IMR-90 (cell line): Measurements from ENCODE around the gene AKAP6. TPM values are rescaled to one million over a fixed set of nuclear protein-coding genes. Genes with fewer than 3 reads are reported as not detected.

Experiments
- ATAC-seq: fragments of 200-7000 bp; cut with Tn5 transposase; 2 replicates; pipeline ENCODE4 v1.9.1; 2020; ENCODE audit warnings: low read depth, mild to moderate bottlenecking, moderate library complexity
- BruUV-seq: library from RNA; stranded (reverse); fragments of 400-500 nt; replicated peaks from 2 replicates; lab custom pipeline; 2021; lab: Mats Ljungman, UMichigan
- CTCF ChIA-PET: fragments of 300-600 bp; formaldehyde crosslinking; extraction: SDS; loops from one replicate; lab custom pipeline; 2021; ENCODE audit warnings: antibody characterized with exemption; lab: Yijun Ruan, JAX
- POLR2A ChIA-PET: fragments of 300-600 bp; sonication (Branson Sonifier 250); formaldehyde crosslinking; loops from one replicate; lab custom pipeline; 2022; ENCODE audit warnings: antibody characterized with exemption; ENCODE audit not compliant: unreplicated experiment; lab: Charles Lee
- DNase-seq: peaks from one replicate; pipeline ENCODE4 v3.0.0; 2013
- H2AFZ ChIP-seq: replicated peaks from 2 replicates; pipeline ENCODE3; 2013; ENCODE audit warnings: low read length, mild to moderate bottlenecking; ENCODE audit not compliant: poor library complexity
- H2AK5ac ChIP-seq: 2 replicates; pipeline ENCODE4 v1.6.1; 2013; ENCODE audit warnings: low read depth, low read length, inconsistent platforms
- H2AK9ac ChIP-seq: replicated peaks from 2 replicates; pipeline ENCODE3; 2013; ENCODE audit warnings: mild to moderate bottlenecking, low read depth, low read length, moderate library complexity; ENCODE audit not compliant: poor library complexity
- H2BK120ac ChIP-seq: 2 replicates; pipeline ENCODE4 v1.6.1; 2013; ENCODE audit warnings: low read depth, low read length, inconsistent platforms
- H2BK15ac ChIP-seq: 3 replicates; pipeline ENCODE4 v1.6.1; 2013; ENCODE audit warnings: low read depth, low read length, inconsistent platforms
- H2BK20ac ChIP-seq: 2 replicates; pipeline ENCODE4 v1.6.1; 2013; ENCODE audit warnings: low read depth, mild to moderate bottlenecking, inconsistent platforms, low read length, moderate library complexity
- H2BK5ac ChIP-seq: 2 replicates; pipeline ENCODE4 v1.6.1; 2013; ENCODE audit warnings: mild to moderate bottlenecking, low read depth, low read length, inconsistent platforms; ENCODE audit not compliant: poor library complexity, severe bottlenecking
- H3K14ac ChIP-seq: replicated peaks from 2 replicates; pipeline ENCODE4 v1.6.1; 2013; ENCODE audit warnings: low read depth, low read length, inconsistent platforms
- H3K18ac ChIP-seq: 2 replicates; pipeline ENCODE4 v1.6.1; 2013; ENCODE audit warnings: low read depth, low read length, control low read depth
- H3K23ac ChIP-seq: 2 replicates; pipeline ENCODE4 v1.6.1; 2013; ENCODE audit warnings: low read depth, low read length, inconsistent platforms
- H3K27ac ChIP-seq: 2 replicates; pipeline ENCODE4 v1.5.1; 2013; ENCODE audit warnings: mild to moderate bottlenecking, control low read depth, low read length; ENCODE audit not compliant: insufficient read depth
- H3K27me3 ChIP-seq: 2 replicates; pipeline ENCODE4 v1.6.1; 2013; ENCODE audit warnings: low read length; ENCODE audit not compliant: control insufficient read depth, insufficient read depth
- H3K36me3 ChIP-seq: 2 replicates; pipeline ENCODE4 v1.6.1; 2013; ENCODE audit warnings: low read length, mixed read lengths; ENCODE audit not compliant: control insufficient read depth, insufficient read depth
- H3K4ac ChIP-seq: 2 replicates; pipeline ENCODE4 v1.6.1; 2013; ENCODE audit warnings: low read depth, low read length, inconsistent platforms
- H3K4me1 ChIP-seq: 2 replicates; pipeline ENCODE4 v1.6.1; 2013; ENCODE audit warnings: low read length, mixed read lengths; ENCODE audit not compliant: control insufficient read depth, insufficient read depth
- H3K4me2 ChIP-seq: 2 replicates; pipeline ENCODE4 v1.6.1; 2013; ENCODE audit warnings: low read depth, mild to moderate bottlenecking, control low read depth, low read length, moderate library complexity
- H3K4me3 ChIP-seq: 2 replicates; pipeline ENCODE4 v1.5.1; 2013; ENCODE audit warnings: low read depth, mild to moderate bottlenecking, control low read depth, low read length, moderate library complexity; ENCODE audit not compliant: insufficient read depth
- H3K56ac ChIP-seq: 2 replicates; pipeline ENCODE4 v1.6.1; 2013; ENCODE audit warnings: low read length, inconsistent platforms; ENCODE audit not compliant: insufficient read depth; ENCODE audit errors: extremely low read depth
- H3K79me1 ChIP-seq, 2 experiments: 2 replicates each; pipeline ENCODE4 v1.6.1; 2013; ENCODE audit warnings: low read length in 2 of 2, inconsistent platforms in 1 of 2, low read depth in 1 of 2
- H3K9ac ChIP-seq: 2 replicates; pipeline ENCODE4 v1.6.1; 2013; ENCODE audit warnings: low read depth, low read length, control low read depth
- H3K9me1 ChIP-seq: 2 replicates; pipeline ENCODE4 v1.6.1; 2013; ENCODE audit warnings: low read length, inconsistent platforms; ENCODE audit not compliant: insufficient read depth
- H3K9me3 ChIP-seq: 2 replicates; pipeline ENCODE4 v1.6.1; 2013; ENCODE audit warnings: low read length; ENCODE audit not compliant: control insufficient read depth, insufficient read depth
- H4K20me1 ChIP-seq: 2 replicates; pipeline ENCODE4 v1.6.1; 2013; ENCODE audit warnings: low read length, inconsistent platforms; ENCODE audit not compliant: insufficient read depth
- H4K5ac ChIP-seq: 2 replicates; pipeline ENCODE4 v1.6.1; 2013; ENCODE audit warnings: mild to moderate bottlenecking, low read depth, low read length, control low read depth
- H4K8ac ChIP-seq, 2 experiments: 2 replicates each; pipeline ENCODE4 v1.6.1; 2013; ENCODE audit warnings: low read depth in 2 of 2, low read length in 2 of 2, control low read depth in 1 of 2, inconsistent platforms in 1 of 2
- H4K91ac ChIP-seq: 2 replicates; pipeline ENCODE4 v1.6.1; 2013; ENCODE audit warnings: low read depth, low read length, inconsistent platforms; ENCODE audit not compliant: insufficient read depth
- CHD1 ChIP-seq: IDR thresholded peaks from 2 replicates; pipeline ENCODE4 v1.6.1; 2012; ENCODE audit warnings: low read depth, low read length, improper control_type of control experiment
- NFE2L2 ChIP-seq: fragments of 150-350 bp; IDR thresholded peaks from 2 replicates; pipeline ENCODE4 v1.6.1; 2016; ENCODE audit warnings: low read depth, mild to moderate bottlenecking, low read length
- POLR2A ChIP-seq: IDR thresholded peaks from 2 replicates; pipeline ENCODE4 v1.6.1; 2012; ENCODE audit warnings: mild to moderate bottlenecking, low read depth, low read length
- WGBS, 2 experiments: methylation state at CpG; one replicate each; pipeline versions ENCODE4 v1.1.5 to v1.1.7; 2013; ENCODE audit warnings: missing lambda C conversion rate in 2 of 2; ENCODE audit not compliant: insufficient read length in 1 of 2; ENCODE audit errors: extremely low coverage in 2 of 2; 5-methylcytosine and 5-hydroxymethylcytosine counted together
- dilution Hi-C: fragments of 300-500 bp; cut with HindIII; formaldehyde crosslinking; loops from one replicate; pipeline ENCODE4 v1.14.3; 2018; ENCODE audit warnings: low sequenced_read_pairs; ENCODE audit not compliant: unreplicated experiment
- in situ Hi-C: fragments of 300-500 bp; cut with MboI; formaldehyde crosslinking; loops from 3 replicates; pipeline ENCODE4 v1.14.3; 2019; ENCODE audit warnings: low sequenced_read_pairs, inconsistent platforms, mixed read lengths
- intact Hi-C: fragments of 100-400 bp; cut with micrococcal nuclease; formaldehyde crosslinking; loops from 2 replicates; pipeline ENCODE4 v1.10.0; 2022
- polyA plus RNA-seq, 3 experiments: library from polyadenylated mRNA; depleted of rRNA; stranded (reverse); fragments of >200 nt; gene quantifications; 2 replicates each; pipeline ENCODE4 v1.2.3, GENCODE V29; 2012; ENCODE audit warnings: low replicate concordance in 1 of 3
- total RNA-seq: library from RNA; depleted of rRNA; stranded (reverse); fragments of >200 nt; gene quantifications from 2 replicates; pipeline ENCODE4 v1.2.3, GENCODE V29; 2012

Gene AKAP6
- total and polyA plus RNA-seq, 2 of the 4 experiments (the other 2 are of a cell fraction): 0.22 to 1.6 TPM

- no peak overlapping the region for H3K9ac ChIP-seq
- TF ChIP-seq POLR2A (no peak), NFE2L2 (no peak), CHD1 (no peak)
- H4K5ac ChIP-seq: no peak overlapping the region
- H3K4me2 ChIP-seq: no peak overlapping the region
- in situ Hi-C loops: no loop called here
- H3K4ac ChIP-seq: no peak overlapping the region
- no peaks in the 10 kb centered on the region for H3K79me1 ChIP-seq
- no peak overlapping the region for H3K56ac ChIP-seq
- H3K14ac ChIP-seq: no peak overlapping the region
- no peak overlapping the region for H2AFZ ChIP-seq
- H3K27me3 ChIP-seq: peaks cover 3% of the 10 kb centered on the region
- no peak overlapping the region for H3K18ac ChIP-seq
- dilution Hi-C loops: no loop called here
- POLR2A ChIA-PET: no interaction called here
- H2AK9ac ChIP-seq: no peak overlapping the region
- no peaks in the 10 kb centered on the region for H3K36me3 ChIP-seq
- H3K4me1 ChIP-seq: peaks cover 3% of the 10 kb centered on the region; the same call in 1 of the 2 replicates
- no peak overlapping the region for H3K23ac ChIP-seq
- BruUV-seq: no TSS peak
- H3K27ac ChIP-seq: no peak overlapping the region
- ATAC-seq: no peak
- no peak overlapping the region for H2BK5ac ChIP-seq
- no peak overlapping the region for H3K4me3 ChIP-seq
- H3K9me3 ChIP-seq: no peaks in the 10 kb centered on the region
- CTCF ChIA-PET: no interaction called here
- no peak for DNase-seq
- no peak overlapping the region for H4K91ac ChIP-seq
- H2BK15ac ChIP-seq: no peak overlapping the region
- H3K9me1 ChIP-seq: no peaks in the 10 kb centered on the region
- no peak overlapping the region for H2BK120ac ChIP-seq
- WGBS, 2 experiments: no CpG with 5 or more reads among the region's 2 CpGs
- H2AK5ac ChIP-seq: no peak overlapping the region
- no peaks in the 10 kb centered on the region for H4K20me1 ChIP-seq
- intact Hi-C loops: no loop called here
- no peak overlapping the region for H4K8ac ChIP-seq
- no peak overlapping the region for H2BK20ac ChIP-seq
Measured at GRCh38 chr14:32361674-32362073, 32.6 kb downstream of the AKAP6 start.
